SK-N-SH treated with all-trans-retinoic acid at 6 μM for 48 hours (cell line): ENCODE measurements around the gene OCA2.

Source experiments
- ATAC-seq: fragments of 200-7000 bp; cut with Tn5 transposase; 3 replicates; pipeline ENCODE4 v1.9.1; 2020; ENCODE audit warnings: mild to moderate bottlenecking, moderate library complexity
- ARNTL ChIP-seq: fragments of 450-650 bp; formaldehyde crosslinking; IDR thresholded peaks from 2 replicates; pipeline ENCODE4 v1.5.0; 2020; ENCODE audit warnings: low read depth, mild to moderate bottlenecking, moderate library complexity, borderline replicate concordance
- GLIS3 ChIP-seq: fragments of 250-450 bp; sonication (Bioruptor Pico); IDR thresholded peaks from 2 replicates; pipeline ENCODE4 v1.5.0; 2020; ENCODE audit warnings: mild to moderate bottlenecking, moderate library complexity
- ISL1 ChIP-seq: fragments of 250-450 bp; sonication (Bioruptor Pico); IDR thresholded peaks from 2 replicates; pipeline ENCODE4 v2.1.2; 2022; ENCODE audit warnings: mild to moderate bottlenecking, moderate library complexity
- OSR1 ChIP-seq: fragments of 250-450 bp; sonication (Bioruptor Pico); IDR thresholded peaks from 2 replicates; pipeline ENCODE4 v1.8.0; 2022; ENCODE audit warnings: moderate library complexity, mild to moderate bottlenecking, inconsistent platforms
- PPARA ChIP-seq: fragments of 250-450 bp; sonication (Bioruptor Pico); IDR thresholded peaks from 2 replicates; pipeline ENCODE4 v1.5.0; 2020; ENCODE audit warnings: mild to moderate bottlenecking, borderline replicate concordance
- RARB ChIP-seq: fragments of 250-450 bp; sonication (Bioruptor Pico); IDR thresholded peaks from 2 replicates; pipeline ENCODE4 v1.8.0; 2021; ENCODE audit warnings: mild to moderate bottlenecking, moderate library complexity
- TOX ChIP-seq: fragments of 250-450 bp; sonication (Bioruptor Pico); IDR thresholded peaks from 2 replicates; pipeline ENCODE4 v1.8.0; 2021; ENCODE audit warnings: mild to moderate bottlenecking, moderate library complexity, borderline replicate concordance
- ZFP3 ChIP-seq: fragments of 250-450 bp; sonication (Bioruptor Pico); IDR thresholded peaks from 2 replicates; pipeline ENCODE4 v1.5.0; 2020; ENCODE audit warnings: mild to moderate bottlenecking, moderate library complexity
- ZNF70 ChIP-seq: fragments of 450-650 bp; formaldehyde crosslinking; IDR thresholded peaks from 2 replicates; pipeline ENCODE4 v1.5.0; 2020; ENCODE audit warnings: mild to moderate bottlenecking, moderate library complexity
- ZNF8 ChIP-seq: fragments of 450-650 bp; formaldehyde crosslinking; IDR thresholded peaks from 2 replicates; pipeline ENCODE4 v1.5.0; 2020; ENCODE audit warnings: mild to moderate bottlenecking, moderate library complexity
- TF ChIP-seq, protein P1 (sequence below): fragments of 250-450 bp; sonication (Bioruptor Pico); IDR thresholded peaks from 2 replicates; pipeline ENCODE4 v1.5.1; 2020; ENCODE audit warnings: low read depth, mild to moderate bottlenecking, moderate library complexity
- TF ChIP-seq, protein P2 (sequence below): fragments of 250-450 bp; sonication (Bioruptor Pico); IDR thresholded peaks from 2 replicates; pipeline ENCODE4 v1.5.0; 2020; ENCODE audit warnings: mild to moderate bottlenecking, moderate library complexity
- TF ChIP-seq, protein P3 (sequence below): fragments of 250-450 bp; sonication (Bioruptor Pico); IDR thresholded peaks from 2 replicates; pipeline ENCODE4 v1.8.0; 2020; ENCODE audit warnings: mild to moderate bottlenecking, moderate library complexity, borderline replicate concordance

OCA2 gene

DNA sequence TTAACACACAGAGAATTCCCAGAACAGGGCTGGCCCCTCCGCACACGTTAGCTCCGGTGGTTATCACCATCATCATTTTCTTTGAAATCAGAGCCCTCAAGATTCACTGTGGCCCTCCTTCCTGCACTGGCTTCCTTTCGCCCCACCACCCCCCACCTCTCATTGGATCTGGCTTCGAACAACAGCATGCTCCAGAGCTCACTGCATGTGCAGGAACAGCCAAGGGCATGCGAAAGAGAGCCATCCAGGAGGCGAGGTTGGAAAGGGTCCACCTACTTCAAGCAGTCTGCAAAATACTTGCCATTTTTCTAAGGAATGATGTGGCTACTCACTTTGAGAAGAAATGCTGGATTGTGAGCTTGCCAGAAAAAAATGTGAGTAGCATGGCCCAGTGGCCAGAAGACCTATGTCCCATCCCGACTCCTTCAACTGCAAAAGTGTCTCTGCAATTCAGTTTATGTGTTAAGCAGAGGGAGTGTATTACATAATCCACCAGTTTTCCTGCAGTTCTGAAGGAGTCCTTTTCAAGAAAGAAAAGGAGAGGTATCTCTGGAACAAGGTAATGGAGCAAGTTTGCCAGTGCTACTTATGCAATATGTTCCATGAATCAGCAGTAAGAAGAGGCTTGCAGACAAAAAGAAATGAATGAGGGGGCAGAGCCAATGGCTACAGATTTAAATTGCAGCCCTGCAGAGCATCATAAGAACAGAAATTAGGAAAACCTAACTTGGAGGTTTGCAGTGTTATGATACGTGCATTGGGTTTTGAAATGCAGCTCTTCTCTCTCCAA lies 92.8 kb downstream of the OCA2 start (continued):
- TF ChIP-seq PPARA (CRISPR knock-in tag), result no peak
- no peak for TF ChIP-seq ISL1 (CRISPR knock-in tag)

DNA sequence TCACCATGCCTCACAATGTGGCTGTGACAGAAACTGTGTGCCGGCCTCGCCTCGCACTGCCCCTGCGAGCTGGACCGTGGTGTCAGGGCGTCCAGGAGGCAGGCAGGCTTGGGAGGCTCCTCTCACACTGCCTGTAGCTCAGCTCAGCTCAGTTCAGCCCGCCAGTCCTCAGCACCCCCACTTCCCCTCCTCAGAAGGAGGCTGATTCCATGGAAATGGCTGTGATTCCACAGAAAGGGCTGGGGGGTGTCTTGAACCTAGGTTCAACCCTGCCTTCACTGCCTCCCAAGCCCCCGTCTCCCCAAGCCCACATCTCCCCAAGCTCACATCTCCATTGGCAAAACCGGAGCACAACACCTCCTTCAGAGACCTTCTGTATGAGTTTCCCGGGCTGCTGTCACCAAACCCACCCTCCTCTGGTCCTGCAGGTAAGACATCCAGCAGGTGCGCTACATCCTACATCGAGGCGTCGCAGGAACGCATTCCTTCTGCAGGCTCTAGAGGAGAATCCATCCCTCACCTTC lies 94.0 kb downstream of the OCA2 start:
- TF ChIP-seq ZFP3 (CRISPR knock-in tag), result no peak
- TF ChIP-seq, protein P1, sequence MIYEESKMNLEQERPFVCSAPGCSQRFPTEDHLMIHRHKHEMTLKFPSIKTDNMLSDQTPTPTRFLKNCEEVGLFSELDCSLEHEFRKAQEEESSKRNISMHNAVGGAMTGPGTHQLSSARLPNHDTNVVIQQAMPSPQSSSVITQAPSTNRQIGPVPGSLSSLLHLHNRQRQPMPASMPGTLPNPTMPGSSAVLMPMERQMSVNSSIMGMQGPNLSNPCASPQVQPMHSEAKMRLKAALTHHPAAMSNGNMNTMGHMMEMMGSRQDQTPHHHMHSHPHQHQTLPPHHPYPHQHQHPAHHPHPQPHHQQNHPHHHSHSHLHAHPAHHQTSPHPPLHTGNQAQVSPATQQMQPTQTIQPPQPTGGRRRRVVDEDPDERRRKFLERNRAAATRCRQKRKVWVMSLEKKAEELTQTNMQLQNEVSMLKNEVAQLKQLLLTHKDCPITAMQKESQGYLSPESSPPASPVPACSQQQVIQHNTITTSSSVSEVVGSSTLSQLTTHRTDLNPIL (CRISPR knock-in tag), result no peak
- TF ChIP-seq, protein P2, sequence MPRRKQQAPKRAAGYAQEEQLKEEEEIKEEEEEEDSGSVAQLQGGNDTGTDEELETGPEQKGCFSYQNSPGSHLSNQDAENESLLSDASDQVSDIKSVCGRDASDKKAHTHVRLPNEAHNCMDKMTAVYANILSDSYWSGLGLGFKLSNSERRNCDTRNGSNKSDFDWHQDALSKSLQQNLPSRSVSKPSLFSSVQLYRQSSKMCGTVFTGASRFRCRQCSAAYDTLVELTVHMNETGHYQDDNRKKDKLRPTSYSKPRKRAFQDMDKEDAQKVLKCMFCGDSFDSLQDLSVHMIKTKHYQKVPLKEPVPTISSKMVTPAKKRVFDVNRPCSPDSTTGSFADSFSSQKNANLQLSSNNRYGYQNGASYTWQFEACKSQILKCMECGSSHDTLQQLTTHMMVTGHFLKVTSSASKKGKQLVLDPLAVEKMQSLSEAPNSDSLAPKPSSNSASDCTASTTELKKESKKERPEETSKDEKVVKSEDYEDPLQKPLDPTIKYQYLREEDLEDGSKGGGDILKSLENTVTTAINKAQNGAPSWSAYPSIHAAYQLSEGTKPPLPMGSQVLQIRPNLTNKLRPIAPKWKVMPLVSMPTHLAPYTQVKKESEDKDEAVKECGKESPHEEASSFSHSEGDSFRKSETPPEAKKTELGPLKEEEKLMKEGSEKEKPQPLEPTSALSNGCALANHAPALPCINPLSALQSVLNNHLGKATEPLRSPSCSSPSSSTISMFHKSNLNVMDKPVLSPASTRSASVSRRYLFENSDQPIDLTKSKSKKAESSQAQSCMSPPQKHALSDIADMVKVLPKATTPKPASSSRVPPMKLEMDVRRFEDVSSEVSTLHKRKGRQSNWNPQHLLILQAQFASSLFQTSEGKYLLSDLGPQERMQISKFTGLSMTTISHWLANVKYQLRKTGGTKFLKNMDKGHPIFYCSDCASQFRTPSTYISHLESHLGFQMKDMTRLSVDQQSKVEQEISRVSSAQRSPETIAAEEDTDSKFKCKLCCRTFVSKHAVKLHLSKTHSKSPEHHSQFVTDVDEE (CRISPR knock-in tag), result no peak
- no peak for TF ChIP-seq TOX
- TF ChIP-seq GLIS3 (CRISPR knock-in tag), result no peak
- no peak for TF ChIP-seq ZNF70 (CRISPR knock-in tag)
- TF ChIP-seq RARB (CRISPR knock-in tag), result no peak
- TF ChIP-seq, protein P3, sequence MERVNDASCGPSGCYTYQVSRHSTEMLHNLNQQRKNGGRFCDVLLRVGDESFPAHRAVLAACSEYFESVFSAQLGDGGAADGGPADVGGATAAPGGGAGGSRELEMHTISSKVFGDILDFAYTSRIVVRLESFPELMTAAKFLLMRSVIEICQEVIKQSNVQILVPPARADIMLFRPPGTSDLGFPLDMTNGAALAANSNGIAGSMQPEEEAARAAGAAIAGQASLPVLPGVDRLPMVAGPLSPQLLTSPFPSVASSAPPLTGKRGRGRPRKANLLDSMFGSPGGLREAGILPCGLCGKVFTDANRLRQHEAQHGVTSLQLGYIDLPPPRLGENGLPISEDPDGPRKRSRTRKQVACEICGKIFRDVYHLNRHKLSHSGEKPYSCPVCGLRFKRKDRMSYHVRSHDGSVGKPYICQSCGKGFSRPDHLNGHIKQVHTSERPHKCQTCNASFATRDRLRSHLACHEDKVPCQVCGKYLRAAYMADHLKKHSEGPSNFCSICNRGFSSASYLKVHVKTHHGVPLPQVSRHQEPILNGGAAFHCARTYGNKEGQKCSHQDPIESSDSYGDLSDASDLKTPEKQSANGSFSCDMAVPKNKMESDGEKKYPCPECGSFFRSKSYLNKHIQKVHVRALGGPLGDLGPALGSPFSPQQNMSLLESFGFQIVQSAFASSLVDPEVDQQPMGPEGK (CRISPR knock-in tag), result no peak
- no peak for TF ChIP-seq OSR1 (CRISPR knock-in tag)
- TF ChIP-seq ISL1 (CRISPR knock-in tag), result no peak
- TF ChIP-seq, all 23 proteins: peak for 0
- ATAC-seq, result no peak

DNA sequence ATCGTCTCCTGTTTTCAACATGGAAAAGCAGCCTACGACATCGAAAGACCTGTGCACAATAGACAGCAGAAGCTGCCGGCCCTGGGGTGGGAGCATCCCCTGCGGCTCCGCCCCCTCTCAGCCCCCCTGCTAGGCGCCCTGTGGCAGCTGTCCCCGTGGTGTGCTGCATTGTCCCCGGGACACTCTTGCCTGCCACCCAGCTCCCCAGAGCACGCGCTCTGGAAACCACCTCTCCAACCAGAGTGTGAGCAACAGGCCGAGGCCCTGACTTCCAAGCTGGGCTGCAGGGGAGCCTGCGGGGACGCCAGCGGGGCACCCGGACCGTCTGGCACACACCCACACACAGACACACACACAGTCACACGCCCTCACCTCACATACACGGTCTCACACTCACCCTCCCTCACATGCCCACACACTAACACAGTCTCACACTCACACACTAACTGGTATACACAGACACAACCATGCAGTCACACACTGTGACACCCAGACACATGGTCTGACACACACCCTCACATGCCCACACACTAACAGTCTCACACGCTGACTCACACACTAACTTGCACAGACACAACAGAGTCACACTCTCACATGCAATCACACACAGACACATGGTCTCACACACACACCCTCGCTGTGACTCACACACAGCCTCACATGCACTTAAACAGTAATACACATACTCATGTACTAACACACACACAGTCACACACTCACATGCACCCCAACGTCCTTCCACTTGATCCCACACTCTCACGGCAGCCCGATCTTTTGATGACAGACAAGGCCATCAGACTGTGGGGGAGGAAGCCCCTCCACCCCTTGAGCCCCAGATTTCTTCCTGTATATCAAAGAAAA lies 94.7 kb downstream of the OCA2 start:
- no peak for ATAC-seq
- no peak for TF ChIP-seq TOX

DNA sequence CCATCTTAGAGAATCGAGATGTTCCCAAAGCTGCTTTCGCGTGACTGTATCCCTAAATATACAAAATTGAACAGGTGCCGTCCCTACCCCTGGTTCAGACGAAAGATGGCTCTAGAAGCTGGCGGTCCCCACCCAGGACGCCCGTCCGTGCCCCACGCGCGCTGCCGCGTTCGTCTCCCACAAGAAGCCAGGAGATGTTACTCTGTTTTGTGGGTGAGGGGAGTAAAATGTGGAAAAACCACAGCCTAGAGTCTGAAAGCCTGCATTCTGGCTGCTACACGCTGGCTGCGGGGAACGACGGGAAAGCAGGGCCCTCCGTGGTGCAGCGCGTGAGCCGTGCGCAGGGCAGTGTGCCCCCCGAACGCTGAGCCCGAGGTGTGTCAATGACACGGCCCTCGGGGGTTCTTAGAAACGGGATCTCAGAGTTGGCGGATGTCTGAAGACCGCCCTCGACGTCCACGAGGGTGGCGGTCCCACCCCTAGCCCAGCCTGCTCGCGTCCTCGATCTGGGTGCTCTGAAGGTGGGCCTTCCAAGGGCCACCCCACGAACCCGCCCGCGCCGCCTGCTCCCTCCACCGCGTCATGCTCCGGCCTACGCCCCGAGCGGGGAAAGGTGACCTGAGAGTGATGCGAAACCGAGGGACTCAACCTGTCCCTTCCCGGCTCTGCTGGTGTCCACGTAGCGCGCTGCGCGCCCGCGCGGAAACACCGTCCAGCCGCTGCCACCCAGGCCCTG lies 95.6 kb downstream of the OCA2 start:
- TF ChIP-seq ARNTL, result no peak
- no peak for TF ChIP-seq ZNF70 (CRISPR knock-in tag)
- TF ChIP-seq, protein P2 (CRISPR knock-in tag), result no peak
- no peak for ATAC-seq

DNA sequence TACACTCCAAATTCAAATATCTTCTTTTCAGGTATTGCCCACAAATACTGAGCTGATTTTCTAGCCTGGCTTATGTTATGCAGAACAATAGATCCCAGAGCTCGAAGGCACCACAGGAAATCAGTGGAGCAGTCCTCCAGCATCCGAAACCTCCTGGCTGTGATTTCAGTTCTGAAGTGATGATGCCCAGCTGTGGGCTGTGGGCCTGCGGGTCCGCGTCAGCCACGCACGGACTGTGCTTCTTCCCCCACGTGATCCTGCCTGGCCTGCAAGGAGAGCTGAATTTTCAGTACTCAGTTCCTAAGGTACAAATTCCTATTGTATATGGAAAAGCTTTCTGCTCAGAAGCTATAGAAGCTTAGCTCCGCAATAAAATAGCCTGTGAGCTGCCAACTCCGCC lies 96.2 kb downstream of the OCA2 start:
- no peak for ATAC-seq
- TF ChIP-seq, protein P2 (CRISPR knock-in tag), result no peak
- TF ChIP-seq ZNF8 (CRISPR knock-in tag), result no peak
